SK-N-MC (cell line): ENCODE measurements around the gene GRAP2.

ENCODE experiments used
- EZH2 ChIP-seq: fragments of 200-600 bp; sonication (generic); IDR thresholded peaks from one replicate; pipeline ENCODE4 v1.6.1; 2017; ENCODE audit warnings: antibody characterized with exemption
- FOXP2 ChIP-seq: optimal IDR thresholded peaks from 2 replicates; pipeline ENCODE3; 2011; ENCODE audit warnings: mild to moderate bottlenecking, moderate library complexity; ENCODE audit not compliant: insufficient read depth; ENCODE audit errors: extremely low read length, control extremely low read depth
- POLR2AphosphoS5 ChIP-seq: IDR thresholded peaks from 2 replicates; pipeline ENCODE4 v1.6.1; 2012; ENCODE audit warnings: mild to moderate bottlenecking, low read depth, low read length, borderline replicate concordance

DNA sequence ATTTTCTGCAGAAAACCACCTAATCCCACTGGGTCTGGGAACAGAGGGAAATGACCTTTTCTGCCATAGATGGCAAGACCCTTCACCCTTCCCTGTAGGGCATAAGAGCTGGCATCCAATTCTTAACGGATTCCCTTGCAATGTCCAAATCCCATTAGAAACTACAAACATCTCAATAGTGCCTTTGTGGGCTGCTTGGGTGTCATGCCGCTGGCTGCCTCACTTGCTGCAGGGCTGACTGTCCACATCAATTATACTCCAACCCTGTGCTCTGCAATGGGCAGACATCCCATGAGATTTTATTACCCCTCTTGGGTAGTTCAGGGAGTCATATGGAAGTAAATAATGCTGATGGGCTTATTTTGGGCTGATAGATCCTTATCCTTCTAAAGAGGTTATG lies 7.3 kb downstream of the GRAP2 start:
- TF ChIP-seq EZH2 (no peak), POLR2AphosphoS5 (no peak), FOXP2 (no peak)
